Muscle of back (tissue), 13 donors: ENCODE data around the gene TESMIN. TPM values are rescaled to one million over a fixed set of nuclear protein-coding genes. Genes with fewer than 3 reads are reported as not detected.

ENCODE experiments used
- DNase-seq, 3 donors: peaks; one replicate each; pipeline versions ENCODE4 v3.0.0 to v3.0.0-alpha.2; 2013
- long read RNA-seq, 9 donors: transcript quantifications; one replicate each; lab custom pipeline, GENCODE V29; 2026
- polyA plus RNA-seq, 10 donors: library from polyadenylated mRNA; unstranded; fragments of 120-200 nt; gene quantifications; one replicate each; pipeline ENCODE4 v1.2.1, GENCODE V29; 2013; ENCODE audit not compliant: insufficient read length in 10 of 10

Gene TESMIN, protein sequence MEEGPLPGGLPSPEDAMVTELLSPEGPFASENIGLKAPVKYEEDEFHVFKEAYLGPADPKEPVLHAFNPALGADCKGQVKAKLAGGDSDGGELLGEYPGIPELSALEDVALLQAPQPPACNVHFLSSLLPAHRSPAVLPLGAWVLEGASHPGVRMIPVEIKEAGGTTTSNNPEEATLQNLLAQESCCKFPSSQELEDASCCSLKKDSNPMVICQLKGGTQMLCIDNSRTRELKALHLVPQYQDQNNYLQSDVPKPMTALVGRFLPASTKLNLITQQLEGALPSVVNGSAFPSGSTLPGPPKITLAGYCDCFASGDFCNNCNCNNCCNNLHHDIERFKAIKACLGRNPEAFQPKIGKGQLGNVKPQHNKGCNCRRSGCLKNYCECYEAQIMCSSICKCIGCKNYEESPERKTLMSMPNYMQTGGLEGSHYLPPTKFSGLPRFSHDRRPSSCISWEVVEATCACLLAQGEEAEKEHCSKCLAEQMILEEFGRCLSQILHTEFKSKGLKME
- 1 to 10 TPM in 2 of 10 donors, under 1 TPM in 8; 0.27 to 1.7 (median 0.56) TPM for polyA plus RNA-seq
- long read RNA-seq, donor 1 = 0 reads
- long read RNA-seq, donor 2 = 0 reads
- long read RNA-seq, donor 3 = 0 reads
- long read RNA-seq, donor 4 = 0 reads
- long read RNA-seq, donor 5 = 0 reads
- long read RNA-seq, donor 6 = 0 reads
- long read RNA-seq, donor 7 = 0 reads
- long read RNA-seq, donor 8 = 0 reads
- long read RNA-seq, donor 9 = 0 reads

DNA sequence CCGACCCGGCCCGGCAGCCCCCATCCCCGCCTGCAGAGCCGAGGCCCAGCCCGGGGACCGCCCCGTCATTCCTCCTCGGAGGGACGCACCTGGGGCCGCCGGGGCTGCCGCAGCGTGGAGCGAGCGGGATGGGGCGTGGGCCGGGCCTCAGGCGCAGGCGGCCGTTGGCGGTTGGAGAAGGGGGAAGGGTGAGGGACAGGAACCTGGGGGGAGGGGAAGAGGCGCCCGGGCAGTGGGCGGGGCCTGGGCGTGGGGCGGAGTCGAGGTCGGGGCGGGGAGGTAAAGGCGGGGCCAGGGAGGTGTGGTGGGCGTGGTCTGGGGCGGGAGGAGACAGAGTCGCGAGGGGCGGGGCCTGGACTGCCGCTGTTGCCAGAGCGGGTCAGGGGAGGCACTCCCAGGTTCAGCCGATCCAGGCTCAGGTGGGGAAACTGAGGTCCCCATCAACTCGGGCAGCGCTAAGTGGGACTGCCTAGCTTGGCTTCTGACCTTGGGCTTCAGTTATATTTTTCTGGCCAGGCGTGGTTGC lies at the start of gene TESMIN:
TSS of gene TESMIN (minus strand) at position 190 of the 526 bp plus-strand sequence. CDS start 860 bp downstream, outside the sequence.
- peak; percentile 38 to 57 (median 45) for DNase-seq

DNA sequence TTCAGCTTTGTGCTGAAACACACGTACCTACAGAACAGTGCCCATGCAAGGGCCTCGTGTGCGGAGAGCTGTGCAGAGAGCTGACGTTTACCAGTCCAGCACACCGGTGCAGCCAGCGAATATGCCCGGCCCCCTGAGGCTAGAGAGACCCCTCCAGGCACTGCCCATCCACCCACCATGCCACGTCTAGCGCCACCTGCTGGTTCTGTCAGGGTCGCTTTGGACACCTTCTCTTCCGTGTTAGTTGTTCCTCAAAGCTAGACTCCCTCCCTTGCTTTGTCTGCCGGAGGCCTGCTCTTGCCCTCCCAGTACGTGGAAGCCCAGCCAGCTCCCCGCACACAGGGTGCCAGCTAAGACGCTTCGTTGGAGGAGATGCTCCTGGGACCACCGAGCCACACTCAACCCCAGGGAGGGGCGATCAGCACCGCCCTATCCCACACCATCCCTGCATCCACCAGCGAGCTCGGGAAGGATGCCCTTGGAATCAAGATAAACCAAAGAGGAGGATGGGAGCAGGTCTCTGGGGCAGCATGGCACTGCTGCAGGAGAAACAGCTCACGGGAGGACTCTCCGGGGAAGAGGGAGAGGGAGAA lies 47.0 kb upstream of the TESMIN start:
- DNase-seq = peak in 1 of 3 donors; percentile 22

DNA sequence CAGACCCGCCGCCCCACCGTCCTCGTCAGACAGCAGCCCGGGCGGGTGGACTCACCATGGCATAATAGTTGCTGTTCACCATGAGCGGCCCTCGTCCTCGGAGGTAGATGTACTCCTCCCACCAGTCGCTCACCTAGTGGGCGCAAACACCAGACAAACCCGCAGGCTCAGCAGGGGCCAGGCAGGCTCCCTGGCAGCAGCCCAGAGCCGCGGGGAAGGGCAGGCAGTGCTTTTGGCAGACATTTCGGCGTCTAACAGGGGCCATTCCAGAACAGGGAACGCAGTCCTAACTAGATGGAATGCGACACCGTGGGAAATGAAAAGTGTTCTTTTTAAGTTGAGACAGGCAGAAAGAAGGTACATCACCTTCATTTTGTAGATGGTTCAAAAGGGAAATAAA lies 45.5 kb upstream of the TESMIN start:
- DNase-seq = no peak

DNA sequence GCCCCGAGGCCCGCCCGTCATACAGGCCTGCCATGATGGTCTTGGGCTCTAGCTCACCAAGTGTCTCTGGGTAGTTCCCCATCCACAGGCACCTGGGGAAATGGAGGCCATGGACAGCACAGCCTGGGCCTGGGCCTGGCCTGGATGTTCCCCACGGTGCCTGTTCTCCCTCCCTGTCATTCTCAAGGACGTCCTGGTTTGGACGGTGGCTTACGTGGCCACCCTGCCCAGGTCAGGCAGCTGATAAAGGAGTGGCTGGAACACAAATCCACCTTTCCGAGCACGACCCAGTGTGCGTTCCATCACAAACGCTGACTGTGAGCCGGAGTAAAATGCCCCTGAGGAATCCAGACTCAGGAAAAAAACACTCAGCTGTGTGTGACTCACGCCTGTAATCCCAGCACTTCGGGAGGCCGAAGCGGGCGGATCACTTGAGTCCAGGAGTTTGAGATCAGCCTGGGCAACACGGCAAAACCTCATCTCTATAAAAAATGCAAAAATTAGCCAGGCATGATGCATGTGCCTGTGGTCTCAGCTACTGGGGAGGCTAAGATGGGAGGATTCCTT lies 41.2 kb upstream of the TESMIN start:
- no peak for DNase-seq

DNA sequence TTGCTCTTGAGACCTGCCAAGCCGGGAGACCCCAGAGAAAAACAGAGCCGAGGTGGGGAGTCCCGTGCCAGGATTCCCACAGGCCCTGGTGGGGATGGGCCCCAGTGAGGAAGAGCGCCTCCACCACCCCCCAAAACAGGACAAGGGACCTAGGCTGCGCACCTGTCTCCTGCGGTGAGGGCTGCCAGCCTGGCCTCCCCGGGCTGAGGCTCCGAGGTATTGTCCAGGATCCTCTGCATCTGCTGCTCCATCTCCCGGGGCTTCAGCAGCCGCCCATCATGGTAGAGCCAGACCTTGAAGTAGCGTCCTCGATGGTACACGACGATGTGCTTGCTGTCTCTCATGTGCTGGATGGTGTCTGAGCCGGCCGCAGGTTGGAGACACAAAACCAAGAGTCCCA lies 33.3 kb upstream of the TESMIN start:
- no peak for DNase-seq

DNA sequence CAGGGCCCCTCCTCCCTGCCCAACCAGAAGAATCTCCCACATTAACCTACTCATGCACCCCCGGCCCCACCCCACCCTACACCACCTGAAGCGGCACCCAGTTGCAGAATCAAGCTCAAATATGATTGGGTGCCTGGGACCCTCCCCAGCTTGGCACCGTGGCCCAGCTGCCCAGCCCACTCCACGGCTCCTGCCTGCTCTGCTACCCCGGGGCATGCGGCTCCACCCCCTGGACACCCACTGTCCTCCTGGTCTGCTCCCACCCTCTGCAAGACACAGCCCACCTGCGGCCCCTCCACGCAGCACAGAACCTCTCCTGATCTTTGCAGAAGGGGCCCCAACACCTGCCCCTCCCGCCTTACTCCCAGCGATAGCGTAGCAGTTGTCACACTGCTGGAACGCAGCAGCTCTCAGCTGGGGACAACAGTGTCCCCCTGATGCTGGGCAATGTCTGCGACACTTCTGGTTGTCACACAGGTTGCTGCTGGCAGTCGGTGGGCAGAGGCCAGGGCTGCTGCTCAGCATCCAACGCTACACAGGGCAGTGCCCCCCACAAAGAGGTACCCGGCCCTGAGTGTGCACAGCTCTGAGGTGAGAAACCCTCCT lies 32.0 kb upstream of the TESMIN start:
- DNase-seq = no peak

DNA sequence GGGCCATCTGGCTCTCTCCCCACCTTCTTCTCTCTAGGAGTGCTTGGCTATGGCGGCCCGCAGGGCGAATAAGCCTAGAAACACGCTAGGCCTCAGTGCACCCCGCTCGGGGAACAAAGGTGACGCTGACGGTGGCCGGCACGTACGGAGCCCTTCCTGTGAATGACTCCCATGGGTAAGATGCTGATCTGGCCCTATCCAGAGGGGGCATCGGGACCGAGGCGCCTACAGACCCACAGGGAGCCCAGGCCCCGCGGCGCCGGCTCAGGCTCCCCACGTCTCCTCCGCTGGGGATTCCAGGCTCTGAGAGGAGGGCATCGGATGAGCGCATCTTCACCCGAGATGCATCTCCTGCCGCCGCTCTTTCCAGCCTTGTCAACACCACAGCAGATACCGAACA lies 31.4 kb upstream of the TESMIN start:
- DNase-seq = no peak

DNA sequence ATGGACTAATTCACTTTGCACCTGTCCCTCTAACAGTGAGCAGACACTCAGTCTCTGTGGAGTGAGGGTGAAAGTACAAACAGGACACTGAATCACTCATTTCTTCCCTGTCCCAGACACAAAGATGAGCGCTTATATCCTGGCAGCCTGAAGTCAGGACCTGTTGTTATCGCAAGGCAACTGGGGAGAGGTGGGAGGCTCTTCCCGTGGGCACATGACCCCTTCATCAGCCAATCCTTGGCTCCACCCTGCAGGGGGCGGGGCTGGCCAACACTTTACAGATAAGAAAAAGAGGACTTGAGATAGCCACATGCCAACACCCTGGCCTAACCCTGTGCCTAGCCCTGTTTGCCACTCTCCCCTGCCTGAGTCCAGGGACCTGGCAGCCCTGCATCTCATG lies 29.5 kb upstream of the TESMIN start:
- DNase-seq = no peak

DNA sequence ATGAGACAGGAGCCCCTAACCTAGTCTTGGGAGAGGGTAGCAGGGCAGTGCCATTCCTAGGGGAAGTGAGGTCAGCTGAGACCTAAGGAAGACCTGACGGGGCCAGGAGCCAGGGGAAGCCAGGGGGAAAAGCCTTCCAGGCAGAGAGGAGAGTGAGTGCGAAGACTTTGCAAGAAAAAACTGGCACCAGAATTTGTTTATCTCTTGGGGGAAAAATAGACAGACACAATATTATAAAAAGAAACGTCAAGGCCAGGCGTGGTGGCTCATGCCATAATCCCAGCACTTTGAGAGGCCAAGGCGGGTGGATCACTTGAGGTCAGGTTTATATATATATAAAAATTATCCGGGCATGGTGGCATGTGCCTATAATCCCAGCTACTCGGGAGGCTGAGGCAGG lies 26.9 kb upstream of the TESMIN start:
- no peak for DNase-seq

DNA sequence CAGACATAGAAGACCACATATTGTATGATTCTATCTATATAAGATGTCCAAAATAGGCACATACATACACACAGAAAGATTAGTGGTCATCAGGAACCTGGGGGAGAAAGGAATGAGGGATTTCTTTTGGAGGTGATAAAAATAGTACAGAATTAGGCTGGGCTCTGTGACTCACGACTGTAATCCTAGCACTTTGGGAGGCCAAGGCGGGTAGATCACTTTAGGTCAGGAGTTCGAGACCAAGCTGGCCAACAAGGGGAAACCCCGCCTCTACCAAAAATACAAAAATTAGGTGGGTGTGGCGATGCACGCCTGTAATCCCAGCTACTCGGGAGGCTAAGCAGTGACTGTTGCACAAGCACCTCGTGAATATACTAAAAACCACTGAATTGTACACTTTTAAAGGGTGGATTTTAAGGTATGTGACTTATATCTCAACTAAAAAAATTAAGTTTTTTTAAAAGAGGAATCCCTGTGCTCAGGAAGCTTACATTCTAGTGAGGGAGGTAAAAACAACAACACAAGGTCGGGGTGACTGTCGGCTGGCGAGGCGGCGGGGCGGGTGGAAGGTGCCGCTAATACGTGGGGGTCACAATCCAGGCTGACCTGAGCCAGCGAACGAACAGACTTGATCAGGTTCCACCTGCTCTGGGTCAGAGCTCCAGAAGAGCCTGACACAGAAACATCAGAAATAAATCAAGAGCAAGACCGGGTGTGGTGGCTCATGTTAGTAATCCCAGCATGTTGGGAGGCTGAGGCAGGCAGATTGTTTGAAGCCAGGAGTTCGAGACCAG lies 25.3 kb upstream of the TESMIN start:
- DNase-seq = no peak

DNA sequence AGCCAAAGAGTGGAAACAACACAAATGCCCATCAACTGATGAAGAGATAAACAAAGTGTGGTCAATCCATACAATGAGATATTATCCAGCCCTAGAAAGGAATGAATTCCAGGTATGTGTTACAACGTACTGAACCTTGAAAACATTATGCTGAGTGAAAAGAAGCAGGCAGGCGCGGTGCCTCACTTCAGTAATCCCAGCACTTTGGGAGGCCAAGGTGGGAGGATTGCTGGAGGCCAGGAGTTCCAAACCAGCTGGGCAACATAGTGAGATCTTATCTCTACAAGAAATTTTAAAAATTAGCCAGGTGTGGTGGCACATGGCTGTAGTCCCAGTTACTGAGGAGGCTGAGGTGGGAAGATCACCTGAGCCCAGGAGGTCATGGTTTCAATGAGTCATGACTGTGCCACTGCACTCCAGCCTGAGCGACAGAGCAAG lies 24.6 kb upstream of the TESMIN start:
- no peak for DNase-seq

DNA sequence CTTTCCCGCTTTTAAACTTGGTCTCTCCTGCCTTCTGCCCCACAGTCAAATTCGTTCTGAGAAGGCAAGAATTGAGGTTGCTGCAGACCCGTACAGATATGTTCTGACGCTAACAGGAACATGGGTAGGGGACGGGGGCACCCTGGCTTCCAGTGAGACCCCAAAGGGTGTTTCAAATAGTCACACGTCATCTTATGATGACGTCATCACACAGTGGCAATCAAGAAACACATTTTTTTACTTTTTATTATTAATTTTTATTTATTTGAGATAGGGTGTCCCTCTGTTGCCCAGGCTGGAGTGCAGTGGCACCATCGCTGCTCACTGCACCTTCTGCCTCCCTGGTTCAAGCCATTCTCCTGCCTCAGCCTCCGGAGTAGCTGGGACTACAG lies 22.9 kb upstream of the TESMIN start:
- no peak for DNase-seq

DNA sequence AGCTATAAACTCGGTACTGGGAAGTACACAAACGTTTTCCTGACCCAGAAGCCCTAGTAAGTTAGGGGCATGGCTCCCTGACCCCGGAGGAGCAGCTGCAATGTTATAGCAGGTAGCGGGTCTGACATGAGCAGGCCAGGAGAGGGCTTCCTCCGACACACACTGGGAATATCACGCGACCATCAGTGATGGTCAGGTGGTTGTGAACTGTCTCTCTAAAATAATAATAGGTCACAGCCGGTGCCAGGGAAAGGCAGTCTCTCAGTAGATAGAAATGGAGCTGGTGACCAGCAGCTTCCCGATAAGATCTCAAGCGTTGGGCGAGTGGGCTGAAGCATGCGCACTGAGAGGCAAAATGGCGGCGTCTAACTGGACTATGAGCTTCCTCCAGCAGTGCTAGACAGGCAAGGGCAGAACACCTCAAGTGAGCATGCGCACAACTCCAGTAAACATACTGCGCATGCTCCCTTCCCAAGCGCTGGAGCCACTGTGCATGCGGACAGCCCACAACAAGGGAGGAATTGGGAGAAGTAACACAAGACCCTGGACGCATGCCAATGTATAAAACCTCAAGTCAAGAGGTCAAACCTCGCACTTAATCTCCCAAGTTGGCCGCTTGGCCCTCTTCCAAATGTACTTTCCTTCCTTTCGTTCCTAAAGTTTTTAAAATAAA lies 22.3 kb upstream of the TESMIN start:
- DNase-seq = peak in 2 of 3 donors; percentile 15 to 42

DNA sequence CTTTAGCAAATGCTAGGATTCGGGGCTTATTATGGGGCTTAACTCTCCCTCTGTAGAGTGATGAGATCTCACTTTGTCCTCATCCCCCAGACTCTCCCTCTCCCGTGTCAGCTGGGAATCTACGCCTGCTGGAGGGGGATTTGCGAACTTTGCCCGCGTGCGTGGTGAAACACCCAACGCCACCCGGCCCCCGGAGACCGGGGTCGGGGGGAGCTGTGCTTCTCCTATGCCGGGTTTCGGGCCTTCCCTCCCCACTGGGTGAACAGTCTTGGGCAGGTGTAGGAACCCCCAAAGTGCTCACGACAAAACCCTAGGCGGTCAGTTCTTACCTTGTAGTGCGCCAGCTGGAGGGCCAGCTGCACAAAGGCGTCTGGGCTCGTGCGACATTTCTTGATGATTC lies 21.6 kb upstream of the TESMIN start:
- DNase-seq = no peak

DNA sequence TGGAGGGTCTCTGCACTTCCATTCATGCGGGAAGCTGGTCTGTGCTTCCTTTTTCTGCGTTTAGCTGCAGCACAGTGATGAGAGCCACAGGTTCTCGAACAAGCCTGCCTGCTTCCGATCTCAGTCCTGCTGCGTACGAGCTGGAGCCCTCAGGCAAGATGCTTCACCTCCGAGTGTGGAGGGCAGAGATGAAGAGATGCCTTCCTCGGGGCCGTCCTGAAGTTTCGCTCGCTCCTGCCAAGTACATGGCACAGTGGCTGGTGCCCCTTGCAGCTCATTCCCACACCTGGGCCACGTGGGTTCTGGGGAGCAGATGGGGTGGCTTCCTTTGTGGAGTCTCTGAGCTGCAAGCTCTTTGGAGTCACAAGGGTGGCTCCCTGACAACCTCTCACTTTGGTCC lies 19.5 kb upstream of the TESMIN start:
- no peak for DNase-seq

DNA sequence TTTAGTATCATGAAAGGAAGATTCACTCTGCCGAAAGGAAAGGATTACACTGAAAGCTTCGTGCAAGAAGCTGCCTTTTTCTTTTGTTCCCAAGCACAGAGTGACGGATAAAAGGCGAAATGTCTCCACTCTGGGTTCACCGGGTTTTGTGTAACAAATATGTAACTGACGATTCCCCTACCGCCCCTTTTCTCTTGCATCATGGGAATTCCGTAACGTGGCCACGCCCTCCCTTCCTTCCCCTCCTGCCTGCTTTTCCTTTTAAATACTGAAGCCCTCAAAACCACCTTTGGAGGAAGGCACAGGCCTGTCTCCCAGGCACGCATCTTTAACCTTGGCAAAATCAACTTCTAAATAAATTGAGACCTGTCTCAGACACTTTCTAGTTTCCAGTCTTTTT lies 16.4 kb upstream of the TESMIN start:
- DNase-seq = no peak

DNA sequence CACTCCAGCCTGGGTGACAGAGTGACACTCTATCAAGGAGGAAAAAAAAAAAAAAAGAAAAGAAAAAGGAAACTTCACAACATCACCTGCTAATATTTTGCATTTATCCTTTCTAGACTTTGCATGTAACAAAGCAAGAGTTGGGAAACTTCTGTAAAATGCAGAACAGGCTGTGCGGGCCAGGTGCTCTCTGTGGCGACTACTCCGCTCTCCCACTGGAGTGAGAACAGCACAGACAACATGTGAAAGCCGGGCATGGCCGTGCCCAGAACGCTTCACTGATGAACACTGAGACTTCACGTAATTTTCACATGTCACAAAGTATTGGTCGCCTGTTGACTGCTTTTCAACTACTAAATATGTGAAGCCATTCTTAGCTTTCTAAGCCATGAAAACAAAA lies 15.5 kb upstream of the TESMIN start:
- no peak for DNase-seq

DNA sequence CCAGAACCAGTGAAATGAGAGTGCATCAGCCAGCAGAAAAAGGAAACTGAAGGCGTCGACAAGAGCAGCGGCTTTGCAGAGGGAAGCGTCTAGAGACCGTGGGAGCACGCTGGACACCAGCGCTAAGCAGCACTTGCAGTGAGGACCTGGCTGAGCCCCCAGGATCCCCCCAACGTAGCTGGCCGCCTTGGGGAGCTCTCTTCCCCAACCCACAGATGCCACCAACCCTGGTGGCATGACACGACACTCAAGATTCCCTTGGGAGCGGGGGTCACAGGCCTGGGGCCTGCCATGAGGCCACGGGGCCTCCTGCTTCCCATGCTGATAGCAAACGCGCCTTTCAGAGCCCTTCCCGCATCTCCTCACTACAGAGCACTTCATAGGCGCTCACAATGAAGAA lies 13.4 kb upstream of the TESMIN start:
- DNase-seq = no peak

DNA sequence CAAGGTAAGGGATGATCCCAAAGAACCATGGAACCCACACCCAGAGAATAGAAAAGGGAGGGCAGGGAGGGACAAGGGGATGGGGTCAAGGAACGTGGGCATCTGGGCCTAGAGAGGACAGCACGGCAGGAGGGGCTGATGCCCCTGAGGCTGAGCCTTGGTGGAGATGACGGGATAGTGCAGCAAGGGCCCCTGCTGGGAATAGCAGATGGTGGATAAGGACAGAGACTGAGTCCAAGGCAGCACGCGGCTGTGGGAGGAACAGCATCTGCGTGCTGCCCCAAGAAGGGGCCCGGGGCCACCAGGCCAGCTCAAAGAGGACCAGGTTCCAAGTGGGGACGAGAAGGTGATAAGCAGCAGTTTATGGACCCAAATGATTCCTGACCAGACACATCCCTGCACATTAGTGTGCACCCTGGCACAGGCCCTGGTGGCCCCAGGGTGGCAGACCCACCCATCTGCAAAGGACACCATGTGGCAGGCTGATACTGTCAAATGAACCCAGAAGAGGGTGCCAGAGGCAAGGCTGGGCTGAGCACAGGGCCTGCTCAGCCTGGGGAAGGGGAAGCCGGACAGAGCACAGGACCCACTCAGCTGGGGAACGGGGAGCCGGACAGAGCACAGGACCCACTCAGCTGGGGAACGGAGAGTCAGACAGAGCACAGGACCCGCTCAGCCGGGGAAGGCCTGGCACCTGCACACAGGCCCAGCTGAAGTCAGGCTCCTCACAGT lies 12.8 kb upstream of the TESMIN start:
- DNase-seq = peak in 1 of 3 donors; percentile 35
